GM13977 (cell line): Measurements from ENCODE around the gene ERBB4.

Experiments
- DNase-seq: peaks from one replicate; pipeline ENCODE4 v3.0.0; 2012; ENCODE audit warnings: low spot score
- in situ Hi-C: fragments of 300-500 bp; cut with MboI; formaldehyde crosslinking; loops from one replicate; pipeline ENCODE4 v1.12.0; 2022; ENCODE audit warnings: low sequenced_read_pairs, low pct_unique_long_range_greater_than_20kb, mixed read lengths, inconsistent platforms; ENCODE audit not compliant: unreplicated experiment
- TF ChIP-seq, protein P1 (sequence below): IDR thresholded peaks from 2 replicates; pipeline ENCODE4 v1.5.1; 2012; ENCODE audit warnings: mild to moderate bottlenecking, control low read depth; ENCODE audit not compliant: insufficient read depth; ENCODE audit errors: extremely low read depth, missing control alignments

Gene ERBB4

DNA sequence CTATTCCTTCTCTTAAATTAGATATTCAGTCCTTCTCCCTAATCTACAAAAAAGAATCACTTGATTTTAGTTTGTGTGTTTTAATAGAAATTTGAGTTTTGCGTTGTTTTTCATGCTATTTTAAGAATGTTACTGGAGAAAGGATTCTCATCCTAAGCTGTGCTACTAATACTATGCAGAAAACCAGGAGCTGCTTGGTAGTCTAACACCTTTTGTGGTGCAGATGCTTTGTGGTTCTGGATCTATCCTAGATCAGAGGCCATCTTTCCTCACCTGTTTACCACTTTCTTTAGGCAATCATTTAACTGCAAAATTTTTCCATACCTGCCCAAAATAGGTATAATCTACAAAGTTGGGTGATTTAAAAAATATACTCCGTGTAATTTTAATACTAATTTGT lies 1158.6 kb downstream of the ERBB4 start:
- in situ Hi-C loops, result no loop called here
- DNase-seq, result no peak
- TF ChIP-seq, protein P1, sequence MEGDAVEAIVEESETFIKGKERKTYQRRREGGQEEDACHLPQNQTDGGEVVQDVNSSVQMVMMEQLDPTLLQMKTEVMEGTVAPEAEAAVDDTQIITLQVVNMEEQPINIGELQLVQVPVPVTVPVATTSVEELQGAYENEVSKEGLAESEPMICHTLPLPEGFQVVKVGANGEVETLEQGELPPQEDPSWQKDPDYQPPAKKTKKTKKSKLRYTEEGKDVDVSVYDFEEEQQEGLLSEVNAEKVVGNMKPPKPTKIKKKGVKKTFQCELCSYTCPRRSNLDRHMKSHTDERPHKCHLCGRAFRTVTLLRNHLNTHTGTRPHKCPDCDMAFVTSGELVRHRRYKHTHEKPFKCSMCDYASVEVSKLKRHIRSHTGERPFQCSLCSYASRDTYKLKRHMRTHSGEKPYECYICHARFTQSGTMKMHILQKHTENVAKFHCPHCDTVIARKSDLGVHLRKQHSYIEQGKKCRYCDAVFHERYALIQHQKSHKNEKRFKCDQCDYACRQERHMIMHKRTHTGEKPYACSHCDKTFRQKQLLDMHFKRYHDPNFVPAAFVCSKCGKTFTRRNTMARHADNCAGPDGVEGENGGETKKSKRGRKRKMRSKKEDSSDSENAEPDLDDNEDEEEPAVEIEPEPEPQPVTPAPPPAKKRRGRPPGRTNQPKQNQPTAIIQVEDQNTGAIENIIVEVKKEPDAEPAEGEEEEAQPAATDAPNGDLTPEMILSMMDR, result no peak

DNA sequence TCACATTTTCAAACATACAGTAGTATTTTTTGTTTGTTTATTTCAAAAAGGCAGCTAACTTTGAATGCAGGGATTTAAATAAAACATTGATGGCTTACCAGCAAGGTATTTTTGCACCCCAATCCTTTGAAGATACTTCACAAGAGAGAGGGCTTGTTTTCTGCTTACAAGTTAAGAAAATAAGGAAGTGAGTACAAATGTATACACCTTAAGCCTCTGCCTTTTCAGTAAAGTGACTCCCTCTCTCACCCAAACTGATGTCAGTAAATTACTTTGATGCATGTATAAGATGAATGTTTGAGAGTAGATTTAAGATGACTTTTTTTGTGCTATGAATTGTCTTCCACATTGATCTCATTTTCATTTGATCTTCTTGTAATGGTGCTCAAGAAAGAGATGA lies 1162.2 kb downstream of the ERBB4 start:
- in situ Hi-C loops, result no loop called here
- DNase-seq, result no peak
- TF ChIP-seq, protein P1, result no peak

DNA sequence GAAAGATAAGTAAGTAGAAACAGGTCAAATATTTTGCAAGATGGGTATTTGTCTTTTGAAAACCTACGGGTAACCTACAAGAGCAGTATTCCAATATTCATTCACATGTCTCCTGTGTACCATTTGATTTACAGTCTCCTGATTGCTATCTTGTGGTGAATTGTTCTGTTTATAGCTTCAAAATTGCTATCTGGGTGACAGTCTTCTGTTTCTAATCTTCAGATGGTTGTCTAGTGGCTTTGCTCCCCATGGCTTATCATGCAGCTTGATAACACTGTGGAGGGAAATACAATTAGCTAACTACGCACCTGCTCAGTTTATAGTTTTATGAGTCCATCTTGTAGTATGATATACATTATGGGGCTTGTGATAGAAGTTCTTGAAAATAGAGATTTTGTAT lies 1165.4 kb downstream of the ERBB4 start:
- in situ Hi-C loops, result no loop called here
- TF ChIP-seq, protein P1, result no peak
- no peak for DNase-seq

DNA sequence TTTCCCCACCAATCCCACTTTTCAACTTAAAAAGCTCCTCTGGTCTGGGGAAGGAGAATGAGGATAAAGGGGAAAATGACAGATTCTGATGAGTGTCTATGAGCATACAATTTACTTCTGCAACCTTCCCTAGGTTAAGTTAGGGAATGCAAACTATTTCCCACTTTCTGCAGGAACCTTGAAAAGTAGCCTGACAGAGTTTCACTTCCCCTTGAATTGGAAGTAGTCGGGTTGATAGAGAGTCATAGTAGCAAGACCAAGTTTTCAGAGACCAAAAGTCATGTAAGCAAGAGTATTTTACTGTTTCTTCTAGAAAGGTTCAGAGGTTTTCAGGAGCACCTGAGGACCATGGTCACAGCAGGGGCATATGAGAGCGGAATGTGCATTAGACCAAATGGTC lies 1167.1 kb downstream of the ERBB4 start:
- TF ChIP-seq, protein P1, result no peak
- in situ Hi-C loops, result no loop called here
- no peak for DNase-seq

DNA sequence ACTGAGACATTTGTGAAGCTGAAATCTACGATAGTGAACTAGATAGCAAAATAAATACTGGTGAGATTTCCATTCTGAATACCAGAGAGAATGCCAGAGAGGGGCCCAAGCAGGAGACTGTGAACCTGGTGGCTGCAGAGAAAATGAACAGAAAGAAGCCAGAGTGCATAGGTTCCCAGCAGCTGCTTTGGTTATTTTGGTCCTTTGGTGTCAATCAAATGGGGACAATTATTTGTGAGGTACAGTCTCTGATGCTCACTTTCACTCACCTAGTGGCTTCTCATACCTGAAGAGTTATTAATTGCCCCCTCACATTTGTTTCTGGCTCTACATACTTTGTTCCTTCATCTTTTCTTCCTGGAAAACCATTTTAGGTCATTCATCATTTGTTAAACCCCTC lies 1170.1 kb downstream of the ERBB4 start:
- in situ Hi-C loops, result no loop called here
- TF ChIP-seq, protein P1, result no peak
- DNase-seq, result no peak

DNA sequence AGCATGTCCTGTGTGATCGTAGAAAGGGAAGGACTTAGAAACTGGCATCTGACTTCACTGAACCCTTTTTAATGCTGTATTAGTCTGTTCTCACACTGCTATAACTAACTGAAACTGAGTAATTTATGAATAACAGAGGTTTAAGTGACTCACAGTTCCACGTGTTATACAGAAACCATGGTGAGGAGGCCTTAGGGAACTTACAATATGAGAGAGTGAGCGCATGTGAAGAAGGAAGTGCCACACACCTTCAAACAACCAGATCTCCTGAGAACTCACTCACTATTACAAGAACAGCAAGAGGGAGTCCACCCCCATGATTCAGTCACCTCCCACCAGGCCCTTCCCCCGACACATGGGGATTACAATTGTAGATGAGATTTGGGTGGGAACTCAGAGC lies 1170.9 kb downstream of the ERBB4 start:
- in situ Hi-C loops, result no loop called here
- TF ChIP-seq, protein P1, result no peak
- DNase-seq, result peak; percentile 5

DNA sequence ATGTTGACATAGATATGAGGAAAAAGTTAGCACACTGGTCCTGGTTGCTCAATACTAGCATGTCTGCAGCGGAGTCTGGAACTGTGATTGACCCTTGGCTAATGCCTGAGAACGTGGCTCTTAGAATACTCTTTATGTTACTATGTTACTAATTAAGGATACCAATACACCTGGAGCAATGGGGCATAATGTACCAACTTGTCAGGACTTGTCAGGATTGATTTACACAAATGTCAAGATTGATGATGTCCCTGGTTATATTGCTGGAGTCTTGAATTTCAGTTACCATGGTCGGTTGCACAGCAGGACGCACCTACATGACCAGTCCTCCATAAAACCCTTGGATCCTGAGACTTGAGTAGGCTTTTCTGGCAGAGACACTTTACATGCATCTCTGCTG lies 1171.3 kb downstream of the ERBB4 start:
- no peak for DNase-seq
- TF ChIP-seq, protein P1, result no peak
- in situ Hi-C loops, result no loop called here
